OCI-LY7 (cell line): Measurements from ENCODE around the gene NUP88. TPM values are rescaled to one million over a fixed set of nuclear protein-coding genes. Genes with fewer than 3 reads are reported as not detected.

Experiments
- BruUV-seq: library from RNA; stranded (reverse); fragments of 400-500 nt; replicated peaks from 2 replicates; lab custom pipeline; 2021; lab: Mats Ljungman, UMichigan
- CTCF ChIA-PET: fragments of 300-600 bp; sonication (Branson Sonifier 250); formaldehyde crosslinking; loops from one replicate; lab custom pipeline; 2022; ENCODE audit warnings: antibody characterized with exemption; ENCODE audit not compliant: unreplicated experiment; lab: Charles Lee
- POLR2A ChIA-PET: fragments of 300-600 bp; sonication (Branson Sonifier 250); formaldehyde crosslinking; loops from one replicate; lab custom pipeline; 2022; ENCODE audit warnings: antibody characterized with exemption; lab: Charles Lee
- DNase-seq: peaks from one replicate; pipeline ENCODE4 v3.0.0-alpha.2; 2015; ENCODE audit warnings: low spot score
- H2AFZ ChIP-seq: fragments of 200-600 bp; sonication (generic), shearing (Covaris generic); 2 replicates; pipeline ENCODE4 v1.6.1; 2014; ENCODE audit warnings: mild to moderate bottlenecking, antibody characterized with exemption, low read length, moderate library complexity
- H3K27ac ChIP-seq: fragments of 200-600 bp; sonication (generic); 2 replicates; pipeline ENCODE4 v1.5.1; 2014; ENCODE audit warnings: mixed run types, low read depth, mild to moderate bottlenecking, moderate library complexity, low read length, inconsistent platforms; ENCODE audit not compliant: poor library complexity, severe bottlenecking
- H3K36me3 ChIP-seq: fragments of 200-600 bp; sonication (generic); 2 replicates; pipeline ENCODE4 v1.6.1; 2014; ENCODE audit warnings: mild to moderate bottlenecking, antibody characterized with exemption, low read length, moderate library complexity, mixed read lengths; ENCODE audit not compliant: insufficient read depth
- H3K4me1 ChIP-seq: fragments of 200-600 bp; sonication (generic); 2 replicates; pipeline ENCODE4 v1.5.1; 2014; ENCODE audit warnings: mild to moderate bottlenecking, low read length; ENCODE audit not compliant: insufficient read depth, poor library complexity, severe bottlenecking
- H3K4me2 ChIP-seq: fragments of 200-600 bp; sonication (generic); 2 replicates; pipeline ENCODE4 v1.6.1; 2014; ENCODE audit warnings: mild to moderate bottlenecking, low read length
- H3K4me3 ChIP-seq: fragments of 200-600 bp; sonication (generic); 2 replicates; pipeline ENCODE4 v1.5.1; 2014; ENCODE audit warnings: mild to moderate bottlenecking, low read depth, low read length; ENCODE audit not compliant: poor library complexity, severe bottlenecking
- H3K79me2 ChIP-seq: fragments of 200-600 bp; sonication (generic); 2 replicates; pipeline ENCODE4 v1.6.1; 2016; ENCODE audit warnings: low read depth, mild to moderate bottlenecking, low read length, moderate library complexity, mixed read lengths; ENCODE audit not compliant: insufficient read depth
- H3K9me2 ChIP-seq: fragments of 200-600 bp; sonication (generic); 2 replicates; pipeline ENCODE4 v1.6.1; 2016; ENCODE audit warnings: mild to moderate bottlenecking, low read length, mixed read lengths; ENCODE audit not compliant: insufficient read depth
- H3K9me3 ChIP-seq: fragments of 200-600 bp; sonication (generic); 2 replicates; pipeline ENCODE4 v1.6.1; 2014; ENCODE audit warnings: mild to moderate bottlenecking, mixed run types, low read length, mixed read lengths
- H4K20me1 ChIP-seq: fragments of 200-600 bp; sonication (generic); 2 replicates; pipeline ENCODE4 v1.6.1; 2014; ENCODE audit warnings: mild to moderate bottlenecking, antibody characterized with exemption, low read length, moderate library complexity, mixed read lengths; ENCODE audit not compliant: insufficient read depth
- EZH2phosphoT487 ChIP-seq: fragments of 200-600 bp; sonication (generic); IDR thresholded peaks from 2 replicates; pipeline ENCODE4 v1.6.1; 2018; ENCODE audit warnings: low read depth, borderline replicate concordance, mild to moderate bottlenecking, mixed run types, antibody characterized with exemption, low read length, moderate library complexity, mixed read lengths
- intact Hi-C: fragments of 100-400 bp; cut with micrococcal nuclease; formaldehyde crosslinking; loops from one replicate; pipeline ENCODE4 v1.10.0; 2022; ENCODE audit not compliant: unreplicated experiment
- total RNA-seq, 2 experiments: library from RNA; depleted of rRNA in 1 of 2; stranded (reverse); fragments of >200 nt in 1 of 2; shearing (Covaris generic) in 1 of 2; gene quantifications; 2 replicates each; pipeline ENCODE4 v1.2.3, GENCODE V29; 2014 to 2022
- TF ChIP-seq, protein P1 (sequence below): fragments of 200-600 bp; sonication (generic); conservative IDR thresholded peaks from 2 replicates; pipeline ENCODE4 v1.5.1; 2014; ENCODE audit warnings: mild to moderate bottlenecking, antibody characterized with exemption, low read length, moderate library complexity, mixed read lengths

The NUP88 gene
- total RNA-seq, 2 experiments from 2014 or later = 238 to 262 TPM

DNA sequence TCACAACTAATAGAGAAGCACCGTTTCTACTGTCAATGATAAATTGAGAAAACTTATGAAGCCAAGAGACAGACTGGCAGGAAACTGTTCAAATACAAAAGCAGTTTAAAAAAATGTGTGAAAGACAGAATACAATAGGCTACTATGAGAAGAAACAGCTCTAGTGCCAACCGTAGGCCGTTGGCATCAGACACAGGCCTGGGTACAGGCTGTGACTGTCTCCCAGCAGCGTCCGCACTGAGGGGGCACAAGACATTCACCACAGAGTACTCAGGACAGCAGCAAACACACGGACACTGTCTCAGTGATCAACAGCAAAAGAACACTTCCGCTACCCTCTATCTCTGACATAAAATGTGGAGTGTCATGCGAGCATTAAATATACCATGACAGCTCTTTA, 27.3 kb upstream of the NUP88 start:
- no peaks in the 10 kb centered on the region for H3K9me3 ChIP-seq
- H3K36me3 ChIP-seq = peaks cover 91% of the 10 kb centered on the region
- H3K4me2 ChIP-seq = no peak overlapping the region
- H3K4me1 ChIP-seq = no peaks in the 10 kb centered on the region
- no peaks in the 10 kb centered on the region for H3K9me2 ChIP-seq
- BruUV-seq = no TSS peak
- H4K20me1 ChIP-seq = no peaks in the 10 kb centered on the region
- H3K4me3 ChIP-seq = no peak overlapping the region
- no peak for TF ChIP-seq EZH2phosphoT487
- TF ChIP-seq, protein P1, sequence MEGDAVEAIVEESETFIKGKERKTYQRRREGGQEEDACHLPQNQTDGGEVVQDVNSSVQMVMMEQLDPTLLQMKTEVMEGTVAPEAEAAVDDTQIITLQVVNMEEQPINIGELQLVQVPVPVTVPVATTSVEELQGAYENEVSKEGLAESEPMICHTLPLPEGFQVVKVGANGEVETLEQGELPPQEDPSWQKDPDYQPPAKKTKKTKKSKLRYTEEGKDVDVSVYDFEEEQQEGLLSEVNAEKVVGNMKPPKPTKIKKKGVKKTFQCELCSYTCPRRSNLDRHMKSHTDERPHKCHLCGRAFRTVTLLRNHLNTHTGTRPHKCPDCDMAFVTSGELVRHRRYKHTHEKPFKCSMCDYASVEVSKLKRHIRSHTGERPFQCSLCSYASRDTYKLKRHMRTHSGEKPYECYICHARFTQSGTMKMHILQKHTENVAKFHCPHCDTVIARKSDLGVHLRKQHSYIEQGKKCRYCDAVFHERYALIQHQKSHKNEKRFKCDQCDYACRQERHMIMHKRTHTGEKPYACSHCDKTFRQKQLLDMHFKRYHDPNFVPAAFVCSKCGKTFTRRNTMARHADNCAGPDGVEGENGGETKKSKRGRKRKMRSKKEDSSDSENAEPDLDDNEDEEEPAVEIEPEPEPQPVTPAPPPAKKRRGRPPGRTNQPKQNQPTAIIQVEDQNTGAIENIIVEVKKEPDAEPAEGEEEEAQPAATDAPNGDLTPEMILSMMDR = no peak
- no peak overlapping the region for H2AFZ ChIP-seq
- CTCF ChIA-PET = no interaction called here
- POLR2A ChIA-PET = no interaction called here
- no peak for DNase-seq
- no peaks in the 10 kb centered on the region for H3K79me2 ChIP-seq
- no peak overlapping the region for H3K27ac ChIP-seq
- intact Hi-C loops = no loop called here

DNA sequence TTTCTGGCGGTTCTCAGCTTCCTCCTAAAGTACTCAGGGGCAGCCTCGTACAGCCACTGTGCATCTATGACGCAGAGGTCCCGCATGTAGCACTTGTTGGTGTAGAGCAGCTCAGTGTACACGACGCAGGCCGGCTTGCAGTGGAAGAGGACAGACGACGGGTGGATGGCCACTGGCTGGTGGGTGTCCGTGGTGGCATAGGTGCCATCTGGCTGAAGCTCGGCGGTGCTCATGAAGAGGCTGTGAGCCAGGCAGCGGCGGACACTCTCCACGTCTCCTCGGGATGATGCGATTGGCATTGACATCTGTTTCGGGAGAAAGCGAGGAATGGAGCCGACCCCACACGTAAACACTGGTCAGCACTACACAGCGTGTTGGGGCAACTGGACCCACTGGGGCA, 24.7 kb upstream of the NUP88 start:
- H2AFZ ChIP-seq = no peak overlapping the region
- CTCF ChIA-PET = no interaction called here
- POLR2A ChIA-PET = interaction anchor here (0.6 kb wide), 1 partner anchor 198 kb away, joined by 3 read pairs; no protein-coding TSS in a partner anchor
- no TSS peak for BruUV-seq
- H3K4me3 ChIP-seq = no peak overlapping the region
- H3K36me3 ChIP-seq = peaks cover 87% of the 10 kb centered on the region
- no peaks in the 10 kb centered on the region for H3K79me2 ChIP-seq
- intact Hi-C loops = no loop called here
- TF ChIP-seq, protein P1 = no peak
- TF ChIP-seq EZH2phosphoT487 = no peak
- no peaks in the 10 kb centered on the region for H3K9me2 ChIP-seq
- H3K4me2 ChIP-seq = no peak overlapping the region
- no peak for DNase-seq
- H3K9me3 ChIP-seq = no peaks in the 10 kb centered on the region
- peaks cover 6% of the 10 kb centered on the region for H3K4me1 ChIP-seq
- H3K27ac ChIP-seq = no peak overlapping the region
- H4K20me1 ChIP-seq = no peaks in the 10 kb centered on the region

DNA sequence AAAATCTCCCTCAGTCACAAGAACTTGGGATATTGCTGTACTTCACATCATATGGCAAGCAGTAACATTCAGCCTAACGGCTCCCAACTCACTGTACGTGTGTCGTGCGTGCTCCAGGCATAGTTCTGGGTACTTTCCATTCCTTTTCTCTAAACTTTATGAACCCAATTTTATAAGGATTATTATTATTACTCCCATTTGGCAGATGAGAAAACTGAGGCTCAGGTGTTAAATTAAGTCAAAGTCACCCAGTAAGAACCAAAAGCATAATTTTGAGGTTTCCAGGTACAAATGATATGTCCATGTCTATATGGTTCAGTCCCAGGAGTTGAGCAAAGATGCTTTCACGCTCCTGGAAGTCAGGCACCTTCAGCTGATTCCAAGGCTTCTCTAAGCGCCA, 24.3 kb upstream of the NUP88 start:
- Histone ChIP-seq H3K9me3 (no peaks in the 10 kb centered on the region), H4K20me1 (no peaks in the 10 kb centered on the region), H3K9me2 (no peaks in the 10 kb centered on the region), H3K4me2 (no peak overlapping the region), H2AFZ (no peak overlapping the region), H3K27ac (no peak overlapping the region), H3K4me3 (no peak overlapping the region), H3K4me1 (peaks cover 6% of the 10 kb centered on the region), H3K79me2 (peaks cover 2% of the 10 kb centered on the region), H3K36me3 (peaks cover 82% of the 10 kb centered on the region)
- TF ChIP-seq, protein P1 = no peak
- no peak for TF ChIP-seq EZH2phosphoT487
- CTCF ChIA-PET = no interaction called here
- BruUV-seq = no TSS peak
- DNase-seq = no peak
- intact Hi-C loops = no loop called here
- POLR2A ChIA-PET = interaction anchor here (0.6 kb wide), 1 partner anchor 198 kb away, joined by 3 read pairs; no protein-coding TSS in a partner anchor
